HEK293 (cell line): ENCODE measurements around the gene C19orf12.

Source experiments
- CTCF ChIP-seq: fragments of 450-650 bp; formaldehyde crosslinking; IDR thresholded peaks from 2 replicates; pipeline ENCODE4 v1.5.1; 2016; ENCODE audit warnings: missing biosample characterization, missing genetic modification characterization
- GFI1B ChIP-seq: fragments of 450-650 bp; formaldehyde crosslinking; IDR thresholded peaks from 2 replicates; pipeline ENCODE4 v1.5.1; 2016; ENCODE audit warnings: missing biosample characterization, missing genetic modification characterization
- ZNF596 ChIP-seq: fragments of 450-650 bp; IDR thresholded peaks from 2 replicates; pipeline ENCODE4 v1.5.0; 2018; ENCODE audit warnings: missing biosample characterization, mild to moderate bottlenecking, missing genetic modification characterization, moderate library complexity

- TF ChIP-seq ZNF596 (tag by site-specific recombination) (no peak), CTCF (tag by site-specific recombination) (no peak), GFI1B (tag by site-specific recombination) (no peak)
These were observed 12.1 kb downstream of the C19orf12 start for GRCh38 chr19:29702963-29703320.
